ENCODE results near the gene HMMR.
"Not testable (repeated sequence)": the region's sequence is repeated elsewhere in the genome, so short reads cannot be mapped to it uniquely, and the experiment has no call there.

HMMR gene

GRCh38 chr5:163506726-163507125 lies 46.3 kb downstream of the HMMR start:
- peak; percentile 18 for DNase-seq

GRCh38 chr5:163508753-163509152 lies 48.3 kb downstream of the HMMR start:
- DNase-seq = no peak

- DNase-seq = peak; percentile 13
These were observed 49.0 kb downstream of the HMMR start for GRCh38 chr5:163509291-163509951.

DNA sequence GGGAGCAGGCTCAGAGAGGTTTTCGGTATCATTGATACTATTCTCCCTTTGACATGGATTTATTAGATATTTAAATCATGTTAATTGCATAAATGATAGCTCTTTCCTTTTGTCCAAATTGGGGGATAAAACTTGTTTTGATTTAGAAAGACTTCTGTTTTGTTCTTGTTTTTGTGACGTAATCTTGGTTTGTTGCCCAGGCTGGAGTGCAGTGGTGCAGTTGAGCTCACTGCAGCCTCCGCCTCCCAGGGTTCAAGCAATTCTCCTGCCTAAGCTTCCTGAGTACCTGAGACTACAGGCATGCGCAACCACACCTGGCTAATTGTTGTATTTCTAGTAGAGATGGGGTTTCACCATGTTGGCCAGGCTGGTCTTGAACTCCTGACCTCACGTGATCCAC lies 52.1 kb downstream of the HMMR start:
- no peak for DNase-seq

DNA sequence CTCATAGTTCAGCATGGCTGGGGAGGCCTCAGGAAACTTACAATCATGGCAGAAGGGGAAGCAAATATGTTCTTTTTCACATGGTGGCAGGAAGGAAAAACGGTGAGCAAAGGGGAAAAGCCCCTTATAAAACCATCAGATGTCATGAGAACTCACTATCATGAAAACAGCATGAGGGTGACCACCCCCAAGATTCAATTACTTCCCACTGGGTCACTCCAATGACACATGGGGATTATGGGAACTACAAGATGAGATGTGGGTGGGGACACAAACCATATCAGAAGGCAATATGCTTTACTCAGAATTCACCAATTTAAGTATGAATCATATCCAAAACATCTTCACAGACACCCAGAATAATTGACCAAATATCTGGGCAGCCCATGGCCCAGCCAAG lies 64.7 kb downstream of the HMMR start:
- no peak for DNase-seq

- DNase-seq = no peak
These were observed 69.3 kb downstream of the HMMR start for GRCh38 chr5:163529698-163530097.

DNA sequence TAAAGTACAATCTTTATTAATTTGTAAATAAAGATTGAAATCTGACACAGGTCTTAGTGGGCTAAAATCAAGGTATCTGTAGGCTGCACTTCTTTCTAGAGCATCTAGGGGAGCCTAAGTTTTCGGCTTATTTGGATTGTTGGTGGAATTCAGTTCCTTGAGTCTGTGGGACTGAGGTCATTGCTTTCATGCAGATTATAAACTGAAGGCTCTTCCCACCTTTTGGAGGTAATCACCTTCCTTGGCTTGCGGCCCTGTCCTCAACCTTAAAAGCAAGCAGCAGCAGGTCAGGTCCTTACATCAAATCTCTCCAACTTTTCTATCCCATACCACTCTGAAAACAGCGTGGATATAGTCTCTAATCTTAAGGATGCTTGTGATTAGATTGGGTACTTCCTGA lies 70.8 kb downstream of the HMMR start:
- no peak for DNase-seq

DNA sequence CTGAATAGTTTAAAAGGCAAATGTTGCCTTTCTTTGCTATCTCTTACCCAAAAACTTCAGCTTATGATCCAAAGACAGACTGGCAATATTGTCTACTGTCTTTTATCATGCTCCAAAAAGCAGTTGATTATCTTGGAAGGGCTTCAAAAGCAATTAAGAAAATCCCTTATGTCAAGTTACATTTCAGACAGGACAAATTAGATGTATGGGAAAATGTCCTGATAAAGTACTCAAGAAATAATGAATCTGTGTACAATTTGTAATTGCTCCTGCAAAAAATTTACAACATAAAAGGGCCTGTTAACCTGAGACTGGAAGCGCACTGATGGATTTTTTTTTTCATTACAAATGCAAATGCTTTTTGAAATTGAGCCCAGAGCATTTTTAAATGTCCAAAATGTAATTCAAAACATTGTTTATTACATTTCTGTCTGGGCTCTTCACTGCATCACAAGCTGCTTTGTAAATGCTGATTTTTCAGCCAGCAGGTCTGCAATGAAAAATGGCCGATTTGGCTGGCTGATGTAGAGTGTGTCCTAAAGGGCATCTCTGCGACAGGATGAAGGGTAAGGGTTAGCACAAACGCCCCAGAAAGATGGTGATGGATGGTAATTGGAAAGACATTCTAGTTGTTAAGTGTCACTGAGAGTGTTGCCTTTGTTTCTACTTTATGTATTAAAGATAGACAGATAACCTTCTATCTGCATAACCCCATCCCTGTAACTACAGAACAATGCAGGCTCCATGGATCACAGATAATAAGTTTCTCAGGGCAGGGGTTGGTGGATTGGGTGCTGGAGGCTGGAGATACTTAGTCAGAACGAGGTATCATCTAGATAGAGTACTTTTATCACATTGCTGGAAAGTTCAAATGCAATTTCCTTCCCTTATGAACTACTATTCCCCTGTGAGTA lies 72.0 kb downstream of the HMMR start:
- DNase-seq = no peak

GRCh38 chr5:163533223-163533622 lies 72.8 kb downstream of the HMMR start:
- no peak for DNase-seq

- no peak for DNase-seq
These were observed 74.2 kb downstream of the HMMR start for GRCh38 chr5:163534492-163535094.

- DNase-seq = no peak
These were observed 74.9 kb downstream of the HMMR start for GRCh38 chr5:163535290-163535689.

DNA sequence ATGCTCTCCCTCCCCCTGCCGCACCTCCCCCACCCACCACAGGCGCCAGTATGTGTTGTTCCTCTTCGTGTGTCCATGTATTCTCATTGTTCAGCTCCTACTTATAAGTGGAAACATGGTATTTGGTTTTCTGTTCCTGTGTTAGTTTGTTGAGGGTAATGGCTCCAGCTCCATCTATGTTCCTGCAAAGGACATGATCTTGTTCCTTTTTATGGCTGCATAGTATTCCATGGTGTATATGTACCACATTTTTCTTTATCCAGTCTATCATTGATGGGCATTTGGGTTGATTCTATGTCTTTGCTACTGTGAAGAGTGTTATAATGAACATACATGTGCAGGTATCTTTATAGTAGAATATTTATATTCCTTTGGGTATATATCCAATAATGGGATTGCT lies 76.0 kb downstream of the HMMR start:
- not testable (repeated sequence) for DNase-seq

DNA sequence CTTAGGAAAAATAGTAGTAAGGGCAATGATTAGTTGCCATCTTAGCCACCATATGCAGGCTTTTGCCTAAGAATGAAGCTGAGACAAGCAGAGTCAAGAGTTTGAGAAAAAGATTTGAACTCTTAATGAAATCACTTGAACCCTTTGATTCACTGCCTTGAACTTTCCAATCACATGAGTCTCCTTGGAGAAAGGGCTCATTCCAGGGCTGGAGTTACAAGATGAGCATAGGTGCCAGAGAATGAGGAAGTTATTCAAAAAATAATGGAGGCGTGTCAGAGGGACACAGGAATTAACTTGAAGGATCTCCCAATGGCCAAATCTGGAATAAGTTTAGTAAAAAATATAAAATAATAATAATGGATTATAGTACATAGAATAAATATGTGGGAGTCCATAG lies 80.3 kb downstream of the HMMR start:
- DNase-seq = no peak
